ENCODE results near the gene PPP2R2B.

Gene PPP2R2B

GRCh38 chr5:146726891-146727290, 151.7 kb downstream of the PPP2R2B start:
- no peaks in the 10 kb centered on the region for H3K36me3 ChIP-seq (ENCODE audit: insufficient read depth, insufficient read length, low read length)
- DNase-seq (ENCODE audit: low read depth, low spot score), result no peak
- H3K9me3 ChIP-seq (ENCODE audit: insufficient read depth, low read length), result peaks cover 24% of the 10 kb centered on the region; the same call in 1 of the 2 replicates
- no peak overlapping the region for H3K4me3 ChIP-seq (ENCODE audit: insufficient read length, low read depth)
- no peaks in the 10 kb centered on the region for H3K4me1 ChIP-seq (ENCODE audit: insufficient read depth, insufficient read length)
- TF ChIP-seq YY1 (IDR thresholded peaks at IDR 0.05; ENCODE audit: insufficient read depth, insufficient read length) (no peak), ZNF274 (IDR thresholded peaks at IDR 0.05; ENCODE audit: low read depth, low read length) (no peak), SUZ12 (IDR thresholded peaks at IDR 0.05; ENCODE audit: extremely low read depth, insufficient read depth, insufficient read length) (no peak)
- H3K27me3 ChIP-seq (ENCODE audit: insufficient read depth, insufficient read length), result no peaks in the 10 kb centered on the region
- no peak overlapping the region for H3K9ac ChIP-seq (ENCODE audit: insufficient read length, low read depth)

GRCh38 chr5:146726020-146726419, 152.5 kb downstream of the PPP2R2B start:
- Histone ChIP-seq H3K4me3 (ENCODE audit: insufficient read length, low read depth) (no peak overlapping the region), H3K4me1 (ENCODE audit: insufficient read depth, insufficient read length) (no peaks in the 10 kb centered on the region), H3K36me3 (ENCODE audit: insufficient read depth, insufficient read length, low read length) (no peaks in the 10 kb centered on the region), H3K9me3 (ENCODE audit: insufficient read depth, low read length) (peaks cover 17% of the 10 kb centered on the region; the same call in 1 of the 2 replicates), H3K9ac (ENCODE audit: insufficient read length, low read depth) (no peak overlapping the region), H3K27me3 (ENCODE audit: insufficient read depth, insufficient read length) (no peaks in the 10 kb centered on the region)
- TF ChIP-seq ZNF274 (IDR thresholded peaks at IDR 0.05; ENCODE audit: low read depth, low read length) (no peak), SUZ12 (IDR thresholded peaks at IDR 0.05; ENCODE audit: extremely low read depth, insufficient read depth, insufficient read length) (no peak), YY1 (IDR thresholded peaks at IDR 0.05; ENCODE audit: insufficient read depth, insufficient read length) (no peak)
- DNase-seq (ENCODE audit: low read depth, low spot score), result no peak

GRCh38 chr5:146725025-146725424, 153.5 kb downstream of the PPP2R2B start:
- DNase-seq (ENCODE audit: low read depth, low spot score), result no peak
- no peak overlapping the region for H3K4me3 ChIP-seq (ENCODE audit: insufficient read length, low read depth)
- H3K27me3 ChIP-seq (ENCODE audit: insufficient read depth, insufficient read length), result no peaks in the 10 kb centered on the region
- no peak overlapping the region for H3K9ac ChIP-seq (ENCODE audit: insufficient read length, low read depth)
- H3K9me3 ChIP-seq (ENCODE audit: insufficient read depth, low read length), result peaks cover 7% of the 10 kb centered on the region; the same call in 1 of the 2 replicates
- H3K36me3 ChIP-seq (ENCODE audit: insufficient read depth, insufficient read length, low read length), result no peaks in the 10 kb centered on the region
- TF ChIP-seq SUZ12 (IDR thresholded peaks at IDR 0.05; ENCODE audit: extremely low read depth, insufficient read depth, insufficient read length) (no peak), ZNF274 (IDR thresholded peaks at IDR 0.05; ENCODE audit: low read depth, low read length) (no peak), YY1 (IDR thresholded peaks at IDR 0.05; ENCODE audit: insufficient read depth, insufficient read length) (no peak)
- no peaks in the 10 kb centered on the region for H3K4me1 ChIP-seq (ENCODE audit: insufficient read depth, insufficient read length)

- H3K4me1 ChIP-seq (ENCODE audit: insufficient read depth, insufficient read length), result no peaks in the 10 kb centered on the region
- no peak overlapping the region for H3K9ac ChIP-seq (ENCODE audit: insufficient read length, low read depth)
- H3K9me3 ChIP-seq (ENCODE audit: insufficient read depth, low read length), result no peaks in the 10 kb centered on the region
- no peaks in the 10 kb centered on the region for H3K27me3 ChIP-seq (ENCODE audit: insufficient read depth, insufficient read length)
- no peak for DNase-seq (ENCODE audit: low read depth, low spot score)
- no peaks in the 10 kb centered on the region for H3K36me3 ChIP-seq (ENCODE audit: insufficient read depth, insufficient read length, low read length)
- no peak overlapping the region for H3K4me3 ChIP-seq (ENCODE audit: insufficient read length, low read depth)
- TF ChIP-seq YY1 (IDR thresholded peaks at IDR 0.05; ENCODE audit: insufficient read depth, insufficient read length) (no peak), SUZ12 (IDR thresholded peaks at IDR 0.05; ENCODE audit: extremely low read depth, insufficient read depth, insufficient read length) (no peak)
Observed at GRCh38 chr5:146722361-146722779, 156.2 kb downstream of the PPP2R2B start.

GRCh38 chr5:146721073-146721815, 157.3 kb downstream of the PPP2R2B start:
- H3K4me1 ChIP-seq (ENCODE audit: insufficient read depth, insufficient read length), result no peaks in the 10 kb centered on the region
- DNase-seq (ENCODE audit: low read depth, low spot score), result no peak

GRCh38 chr5:146720107-146720506, 158.4 kb downstream of the PPP2R2B start:
- no peak for DNase-seq (ENCODE audit: low read depth, low spot score)
- no peaks in the 10 kb centered on the region for H3K36me3 ChIP-seq (ENCODE audit: insufficient read depth, insufficient read length, low read length)
- H3K9ac ChIP-seq (ENCODE audit: insufficient read length, low read depth), result no peak overlapping the region
- H3K4me1 ChIP-seq (ENCODE audit: insufficient read depth, insufficient read length), result no peaks in the 10 kb centered on the region
- H3K27me3 ChIP-seq (ENCODE audit: insufficient read depth, insufficient read length), result no peaks in the 10 kb centered on the region
- no peak for TF ChIP-seq ZNF274 (IDR thresholded peaks at IDR 0.05; ENCODE audit: low read depth, low read length)
- no peak for TF ChIP-seq YY1 (IDR thresholded peaks at IDR 0.05; ENCODE audit: insufficient read depth, insufficient read length)
- TF ChIP-seq SUZ12 (IDR thresholded peaks at IDR 0.05; ENCODE audit: extremely low read depth, insufficient read depth, insufficient read length), result no peak
- no peak overlapping the region for H3K4me3 ChIP-seq (ENCODE audit: insufficient read length, low read depth)
- no peaks in the 10 kb centered on the region for H3K9me3 ChIP-seq (ENCODE audit: insufficient read depth, low read length)

More at GRCh38 chr5:146721073-146721815, 157.3 kb downstream of the PPP2R2B start:
- no peaks in the 10 kb centered on the region for H3K36me3 ChIP-seq (ENCODE audit: insufficient read depth, insufficient read length, low read length)
- no peak overlapping the region for H3K9ac ChIP-seq (ENCODE audit: insufficient read length, low read depth)
- H3K4me3 ChIP-seq (ENCODE audit: insufficient read length, low read depth), result no peak overlapping the region
- H3K27me3 ChIP-seq (ENCODE audit: insufficient read depth, insufficient read length), result no peaks in the 10 kb centered on the region
- no peak for TF ChIP-seq SUZ12 (IDR thresholded peaks at IDR 0.05; ENCODE audit: extremely low read depth, insufficient read depth, insufficient read length)
- TF ChIP-seq YY1 (IDR thresholded peaks at IDR 0.05; ENCODE audit: insufficient read depth, insufficient read length), result no peak
- TF ChIP-seq ZNF274 (IDR thresholded peaks at IDR 0.05; ENCODE audit: low read depth, low read length), result no peak
- no peaks in the 10 kb centered on the region for H3K9me3 ChIP-seq (ENCODE audit: insufficient read depth, low read length)

GRCh38 chr5:146719179-146719578, 159.4 kb downstream of the PPP2R2B start:
- H3K4me3 ChIP-seq (ENCODE audit: insufficient read length, low read depth), result no peak overlapping the region
- no peaks in the 10 kb centered on the region for H3K4me1 ChIP-seq (ENCODE audit: insufficient read depth, insufficient read length)
- no peak overlapping the region for H3K9ac ChIP-seq (ENCODE audit: insufficient read length, low read depth)
- no peaks in the 10 kb centered on the region for H3K36me3 ChIP-seq (ENCODE audit: insufficient read depth, insufficient read length, low read length)
- DNase-seq (ENCODE audit: low read depth, low spot score), result no peak
- no peaks in the 10 kb centered on the region for H3K9me3 ChIP-seq (ENCODE audit: insufficient read depth, low read length)
- no peaks in the 10 kb centered on the region for H3K27me3 ChIP-seq (ENCODE audit: insufficient read depth, insufficient read length)
- TF ChIP-seq ZNF274 (IDR thresholded peaks at IDR 0.05; ENCODE audit: low read depth, low read length), result no peak
- no peak for TF ChIP-seq YY1 (IDR thresholded peaks at IDR 0.05; ENCODE audit: insufficient read depth, insufficient read length)
- no peak for TF ChIP-seq SUZ12 (IDR thresholded peaks at IDR 0.05; ENCODE audit: extremely low read depth, insufficient read depth, insufficient read length)

All from NT2/D1 (cell line).